ENCODE results near the gene MRPL58.
"Not testable (repeated sequence)": the region's sequence is repeated elsewhere in the genome, so short reads cannot be mapped to it uniquely, and the experiment has no call there.

MRPL58 gene

GRCh38 chr17:75012346-75013091, at the start of gene MRPL58:
Gene MRPL58 (plus strand): TSS chr17:75012670. CDS start chr17:75012687, 17 bp downstream.
- peak; percentile 85 for DNase-seq

DNA sequence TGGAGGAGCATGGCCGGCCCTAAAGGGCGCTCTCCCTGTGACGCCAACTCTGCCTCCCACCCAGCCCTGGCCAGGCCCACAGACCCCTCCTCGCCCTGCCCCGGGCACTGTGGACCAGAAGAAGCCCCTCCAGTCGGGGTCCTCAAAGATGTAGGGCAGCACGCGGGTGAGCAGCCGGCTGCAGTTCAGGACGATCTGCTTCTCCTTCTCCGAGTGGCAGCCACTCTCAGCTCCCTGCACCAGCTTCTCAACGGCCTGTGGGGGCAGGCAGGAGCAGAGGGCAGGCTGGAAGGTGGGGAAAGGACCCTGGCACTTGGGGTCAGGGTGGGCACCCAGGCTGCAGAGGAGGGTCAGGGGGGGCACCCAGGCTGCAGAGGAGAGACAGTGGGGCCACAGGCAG, 48.8 kb upstream of the MRPL58 start:
- no peak for DNase-seq

- DNase-seq = no peak
These were observed 48.2 kb upstream of the MRPL58 start for GRCh38 chr17:74964246-74964761.

- DNase-seq = no peak
These were observed 47.4 kb upstream of the MRPL58 start for GRCh38 chr17:74964988-74965622.

GRCh38 chr17:74968361-74968780, 44.1 kb upstream of the MRPL58 start:
- no peak for DNase-seq

DNA sequence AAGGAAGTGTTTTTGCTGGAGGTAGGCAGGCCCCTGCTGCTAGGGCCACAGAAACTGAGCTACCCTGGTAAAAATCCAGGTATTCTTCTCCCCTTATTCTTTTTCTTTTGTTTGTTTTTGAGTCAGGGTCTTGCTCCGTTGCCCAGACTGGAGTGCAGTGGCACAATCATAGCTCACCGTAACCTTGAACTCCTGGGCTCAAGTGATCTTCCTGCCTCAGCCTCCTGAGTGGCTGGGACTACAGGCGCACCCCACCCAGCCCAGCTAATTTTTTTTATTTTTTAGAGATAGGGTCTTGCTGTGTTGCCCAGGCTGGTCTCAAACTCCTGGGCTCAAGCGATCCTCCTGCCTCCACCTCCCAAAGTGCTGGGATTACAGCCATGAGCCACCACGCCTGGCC, 43.0 kb upstream of the MRPL58 start:
- DNase-seq = not testable (repeated sequence)

- no peak for DNase-seq
These were observed 42.1 kb upstream of the MRPL58 start for GRCh38 chr17:74970395-74970794.

DNA sequence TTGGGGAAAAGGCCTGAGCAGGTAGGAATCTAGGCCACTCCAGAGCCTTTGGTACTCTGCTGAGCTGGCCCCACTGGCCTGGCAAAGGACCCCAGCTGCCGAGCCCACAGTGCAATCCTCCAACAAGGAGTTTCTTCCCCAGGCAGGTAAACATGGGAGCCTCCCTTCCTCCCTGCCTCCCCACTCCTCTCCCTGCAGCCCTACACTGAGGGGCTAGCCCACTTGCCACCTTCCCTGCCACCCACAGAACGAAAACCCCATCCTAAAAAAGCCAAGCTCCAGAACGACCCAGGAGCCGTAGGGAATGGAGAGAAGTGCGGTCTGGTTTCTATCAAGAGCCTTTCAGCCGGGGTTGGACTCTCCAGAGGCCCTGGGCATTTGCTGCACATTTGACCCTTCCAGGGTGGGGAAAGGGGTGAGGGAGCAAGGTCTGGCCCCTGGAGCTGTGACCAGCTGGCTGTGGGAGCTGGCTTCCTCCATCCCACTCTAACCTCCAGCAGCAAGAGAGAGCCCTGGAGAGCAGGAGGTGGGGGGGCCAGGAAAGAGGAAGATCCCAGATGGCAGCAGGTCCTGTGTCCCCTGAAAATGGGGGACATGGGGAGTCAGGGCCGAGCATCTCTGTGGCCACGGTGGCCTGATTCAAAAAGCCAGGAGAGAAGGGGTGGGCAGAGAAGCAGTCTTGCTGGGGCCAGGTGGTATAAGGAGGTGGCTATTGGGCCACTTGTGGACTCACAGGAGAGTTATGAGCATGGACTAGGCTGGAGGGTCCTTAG, 41.2 kb upstream of the MRPL58 start:
- no peak for DNase-seq

- no peak for DNase-seq
These were observed 40.7 kb upstream of the MRPL58 start for GRCh38 chr17:74971842-74972106.

- DNase-seq = peak; percentile 50
These were observed 40.1 kb upstream of the MRPL58 start, which contains the start of gene HID1 for GRCh38 chr17:74972107-74972972. Gene HID1 (minus strand): TSS chr17:74972759. CDS start chr17:74972656, 103 bp downstream.

DNA sequence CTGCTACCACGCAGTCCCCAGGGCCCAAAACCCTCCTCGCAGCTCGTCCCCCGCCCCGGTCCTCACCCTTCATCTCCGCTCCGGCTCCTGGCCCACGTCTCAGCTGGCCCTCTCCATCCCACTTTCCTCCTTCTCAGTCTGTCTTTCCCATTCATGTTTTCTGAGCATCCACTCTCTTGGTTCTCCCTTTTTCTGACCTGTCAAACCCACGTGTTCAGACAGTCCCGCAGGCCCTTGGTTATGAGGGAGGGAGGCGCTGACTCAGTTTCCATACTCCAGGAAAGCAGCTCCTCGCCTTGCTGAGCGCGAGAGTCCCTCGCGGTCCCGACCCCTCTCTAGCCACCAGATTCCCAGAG, 39.5 kb upstream of the MRPL58 start:
- no peak for DNase-seq

- no peak for DNase-seq
These were observed 36.5 kb upstream of the MRPL58 start for GRCh38 chr17:74975943-74976342.

GRCh38 chr17:74977802-74978201, 34.7 kb upstream of the MRPL58 start:
- DNase-seq = no peak

GRCh38 chr17:74978240-74978639, 34.2 kb upstream of the MRPL58 start:
- no peak for DNase-seq

DNA sequence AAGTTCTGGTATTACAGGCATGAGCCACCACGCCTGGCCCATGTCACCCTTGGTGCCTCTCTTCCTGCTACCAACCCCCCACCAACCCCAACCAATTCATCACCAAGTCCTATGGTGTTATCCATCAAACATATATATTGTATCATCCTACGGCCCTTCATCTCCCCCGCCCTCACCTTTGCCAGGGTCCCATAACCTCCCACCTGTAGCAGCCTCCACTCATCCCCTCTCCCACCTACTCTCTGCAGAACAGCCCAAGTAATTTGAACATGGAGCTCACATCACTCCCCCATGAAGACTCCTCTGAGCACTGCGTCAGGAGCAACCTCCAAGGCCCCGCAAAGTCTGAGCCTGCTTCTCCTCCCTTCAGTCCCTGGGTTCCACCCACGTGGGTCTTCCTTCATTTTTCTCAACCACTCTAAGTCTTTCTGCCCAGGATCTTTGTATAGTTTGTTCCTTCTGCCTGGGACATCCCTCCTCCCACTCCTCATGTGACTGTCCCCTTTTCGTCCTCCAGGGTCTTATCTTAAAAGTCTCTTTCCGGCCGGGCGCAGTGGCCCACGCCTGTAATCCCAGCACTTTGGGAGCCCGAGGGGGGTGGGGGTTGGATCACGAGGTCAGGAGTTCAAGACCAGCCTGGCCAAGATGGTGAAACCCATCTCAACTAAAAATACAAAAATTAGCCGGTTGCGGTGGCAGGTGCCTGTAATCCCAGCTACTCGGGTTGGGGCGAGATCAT, 32.9 kb upstream of the MRPL58 start:
- DNase-seq = no peak

GRCh38 chr17:74981318-74981978, 31.0 kb upstream of the MRPL58 start:
- DNase-seq = no peak

DNA sequence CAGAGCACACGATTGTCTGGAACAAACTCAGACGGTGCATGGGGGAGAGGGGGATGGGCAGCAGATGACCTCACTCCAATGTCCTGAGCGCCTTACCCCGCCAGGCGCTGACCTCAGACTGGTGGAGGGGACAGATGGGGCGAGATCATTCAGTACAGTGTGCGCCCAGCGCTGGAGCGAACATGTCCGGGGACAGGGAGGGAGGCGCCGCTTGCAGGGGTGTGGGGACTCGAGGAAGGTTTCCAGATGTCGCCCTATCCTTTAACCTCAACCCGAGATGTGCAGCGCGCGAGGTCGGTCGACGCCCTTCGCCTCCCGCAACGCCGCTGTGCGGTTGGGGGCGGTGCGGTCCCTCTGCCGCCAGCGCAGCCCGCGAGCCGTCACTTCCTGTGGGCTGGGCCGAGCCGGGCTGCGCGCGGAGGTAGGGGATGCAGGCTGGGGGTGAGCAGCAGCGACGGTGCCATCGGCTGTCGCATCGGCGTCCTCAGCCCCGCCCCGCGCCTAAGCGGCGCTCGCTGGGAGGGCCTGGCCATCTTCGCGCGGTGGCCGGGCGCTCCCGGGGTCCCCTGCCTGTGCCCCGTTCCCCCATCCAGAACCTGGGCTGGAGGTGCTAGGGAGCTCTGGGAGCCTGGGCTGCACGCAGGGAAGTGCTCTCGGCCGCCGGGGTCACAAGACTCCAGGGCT, 30.3 kb upstream of the MRPL58 start:
- DNase-seq = peak; percentile 77

DNA sequence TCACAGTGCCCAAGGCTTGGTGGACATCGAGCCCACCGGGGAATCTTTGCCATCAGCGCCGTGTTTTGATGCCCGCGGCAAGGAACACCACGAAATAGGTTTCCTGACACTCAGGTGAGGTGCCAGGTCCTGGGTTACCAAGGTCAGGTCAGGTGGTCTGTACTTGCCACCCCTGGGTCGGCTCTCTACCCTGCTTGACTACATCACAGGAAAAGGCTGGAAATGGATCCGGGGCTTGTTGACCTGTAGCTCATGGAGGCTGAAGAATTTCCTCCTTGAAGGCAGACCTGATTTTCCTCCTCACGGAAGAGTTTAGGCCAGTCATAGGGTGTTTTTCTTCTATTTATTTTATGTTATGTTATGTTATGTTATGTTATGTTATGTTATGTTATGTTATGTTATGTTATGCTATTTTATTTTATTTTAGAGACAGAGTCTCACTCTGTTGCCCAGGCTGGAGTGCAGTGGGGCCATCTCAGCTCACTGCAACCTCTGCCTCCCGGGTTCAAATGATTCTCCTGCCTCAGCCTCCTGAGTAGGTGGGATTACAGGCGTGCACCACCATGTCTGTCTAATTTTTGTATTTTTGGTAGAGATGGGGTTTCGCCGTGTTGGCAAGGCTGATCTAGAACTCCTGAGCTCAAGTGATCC, 29.7 kb upstream of the MRPL58 start:
- peak; percentile 52 for DNase-seq

DNA sequence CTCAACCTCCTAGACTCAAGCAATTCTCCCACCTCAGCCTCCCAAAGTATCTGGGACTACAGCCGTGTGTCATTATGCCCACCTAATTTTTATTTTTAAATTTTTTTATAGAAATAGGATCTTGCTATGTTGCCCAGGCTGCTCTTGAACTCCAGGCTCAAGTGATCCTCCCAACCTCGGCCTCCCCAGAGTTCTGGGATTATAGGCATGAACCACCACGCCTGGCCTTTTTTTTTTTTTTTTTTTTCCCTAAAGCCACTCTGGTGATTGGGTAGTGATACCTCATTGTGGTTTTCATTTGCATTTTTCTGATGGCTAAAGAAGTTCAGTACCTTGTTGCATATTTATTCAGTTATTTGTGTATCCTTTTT, 26.3 kb upstream of the MRPL58 start:
- DNase-seq = no peak

DNA sequence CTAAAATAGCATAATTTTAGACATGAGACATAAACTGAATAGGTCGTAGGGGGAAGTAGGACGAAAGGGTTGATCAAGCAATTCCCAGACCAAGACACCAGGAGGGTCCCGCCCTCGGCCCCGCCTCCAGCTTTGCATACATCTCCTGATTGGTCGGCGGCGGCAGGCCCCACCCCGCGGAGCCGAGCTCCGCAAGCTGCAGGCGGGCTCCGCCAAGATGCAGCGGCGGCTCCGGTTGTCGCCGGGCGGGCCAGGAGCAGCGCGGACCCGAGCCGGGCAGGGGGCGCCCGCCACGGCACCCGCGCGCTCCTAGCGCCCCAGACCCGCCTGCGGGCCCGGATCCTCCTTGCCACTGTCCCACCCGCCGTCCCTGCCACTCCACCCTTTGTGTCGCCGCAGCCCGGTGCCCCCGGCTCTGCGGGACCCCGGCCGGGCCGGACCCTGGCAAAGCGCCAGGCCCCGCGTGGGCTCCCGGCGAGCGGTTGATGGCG, 25.0 kb upstream of the MRPL58 start, which contains the start of gene CDR2L:
Gene CDR2L, plus strand, starts transcription at position 215 of the 491 bp plus-strand sequence. CDS start 412 bp downstream, outside the sequence.
- DNase-seq = peak; percentile 88

Measured in NCI-H1092 treated with DMSO at 0.1 percent for 48 hours (cell line).